Measurements from ENCODE around the gene C9orf153.

DNA sequence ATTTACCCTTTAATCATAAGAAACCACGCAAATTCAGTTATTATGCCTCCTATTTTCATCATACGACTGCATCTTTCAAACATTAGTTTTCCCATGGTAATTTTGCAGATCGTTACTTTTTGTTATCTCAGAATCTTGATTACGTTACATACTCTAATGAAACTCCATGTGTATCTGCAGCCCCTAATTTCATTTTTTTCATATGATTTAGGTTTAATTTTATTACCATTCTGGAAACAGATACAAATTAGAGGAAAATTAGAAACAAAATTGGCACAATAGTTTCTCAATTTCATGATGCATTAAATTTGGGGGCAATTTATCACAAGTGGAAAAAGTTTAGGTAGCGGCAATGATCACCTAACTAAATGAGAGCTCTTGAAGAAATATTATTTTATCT lies 52.3 kb downstream of the C9orf153 start:
- TF ChIP-seq, protein P1, sequence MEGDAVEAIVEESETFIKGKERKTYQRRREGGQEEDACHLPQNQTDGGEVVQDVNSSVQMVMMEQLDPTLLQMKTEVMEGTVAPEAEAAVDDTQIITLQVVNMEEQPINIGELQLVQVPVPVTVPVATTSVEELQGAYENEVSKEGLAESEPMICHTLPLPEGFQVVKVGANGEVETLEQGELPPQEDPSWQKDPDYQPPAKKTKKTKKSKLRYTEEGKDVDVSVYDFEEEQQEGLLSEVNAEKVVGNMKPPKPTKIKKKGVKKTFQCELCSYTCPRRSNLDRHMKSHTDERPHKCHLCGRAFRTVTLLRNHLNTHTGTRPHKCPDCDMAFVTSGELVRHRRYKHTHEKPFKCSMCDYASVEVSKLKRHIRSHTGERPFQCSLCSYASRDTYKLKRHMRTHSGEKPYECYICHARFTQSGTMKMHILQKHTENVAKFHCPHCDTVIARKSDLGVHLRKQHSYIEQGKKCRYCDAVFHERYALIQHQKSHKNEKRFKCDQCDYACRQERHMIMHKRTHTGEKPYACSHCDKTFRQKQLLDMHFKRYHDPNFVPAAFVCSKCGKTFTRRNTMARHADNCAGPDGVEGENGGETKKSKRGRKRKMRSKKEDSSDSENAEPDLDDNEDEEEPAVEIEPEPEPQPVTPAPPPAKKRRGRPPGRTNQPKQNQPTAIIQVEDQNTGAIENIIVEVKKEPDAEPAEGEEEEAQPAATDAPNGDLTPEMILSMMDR (IDR thresholded peaks at IDR 0.05) = no peak
- no peak for TF ChIP-seq POLR2A (IDR thresholded peaks at IDR 0.05)
